Testis (tissue), 3 donors: ENCODE results near the gene FAAP24. TPM values are rescaled to one million over a fixed set of nuclear protein-coding genes. Genes with fewer than 3 reads are reported as not detected.
"Not testable (repeated sequence)": the region's sequence is repeated elsewhere in the genome, so short reads cannot be mapped to it uniquely, and the experiment has no call there.

Experiments
- DNase-seq: peaks from one replicate; pipeline ENCODE4 v3.0.0-alpha.2; 2019
- H3K27ac ChIP-seq, 2 donors: fragments of 200-600 bp; sonication (generic); one replicate each; pipeline ENCODE4 v1.5.1; 2019
- H3K27me3 ChIP-seq: fragments of 200-600 bp; sonication (generic); one replicate; pipeline ENCODE4 v1.5.1; 2019
- H3K36me3 ChIP-seq: fragments of 200-600 bp; sonication (generic); one replicate; pipeline ENCODE4 v1.5.1; 2017; ENCODE audit warnings: low read depth; ENCODE audit errors: missing control alignments
- H3K4me1 ChIP-seq: fragments of 200-600 bp; sonication (generic); one replicate; pipeline ENCODE4 v1.5.1; 2019
- H3K4me3 ChIP-seq, 2 donors: fragments of 200-600 bp; sonication (generic); one replicate each; pipeline ENCODE4 v1.5.1; 2017 to 2019
- H3K9me3 ChIP-seq: fragments of 200-600 bp; sonication (generic); one replicate; pipeline ENCODE4 v1.5.1; 2017
- POLR2A ChIP-seq: fragments of 450-650 bp; IDR thresholded peaks from one replicate; pipeline ENCODE4 v1.6.1; 2017; ENCODE audit warnings: antibody characterized with exemption, mild to moderate bottlenecking, moderate library complexity
- WGBS, 2 donors: methylation state at CpG; one replicate each; pipeline ENCODE4 v1.1.5; 2018; 5-methylcytosine and 5-hydroxymethylcytosine counted together
- intact Hi-C: fragments of 100-400 bp; cut with DNase I; formaldehyde crosslinking; loops from one replicate; pipeline ENCODE4 v1.15.1; 2023; ENCODE audit warnings: low total_unique reads
- polyA plus RNA-seq: library from polyadenylated mRNA; stranded (reverse); fragments of 350-450 nt; fragmentation: Illumina TruSeq; extraction: RNeasy Lipid Tissue Mini Kit (QIAGEN cat#74804); gene quantifications from one replicate; pipeline ENCODE4 v1.2.3, GENCODE V29; 2014; ENCODE audit warnings: low read depth, low replicate concordance; ENCODE audit not compliant: insufficient read depth
- total RNA-seq, 2 donors: library from RNA; depleted of rRNA; stranded (reverse); fragments of >200 nt; gene quantifications; one replicate each; pipeline ENCODE4 v1.2.3, GENCODE V29; 2016
- TF ChIP-seq, protein P1 (sequence below), 3 experiments: fragments of 450-650 bp in 2 of 3; fragments of 200-600 bp in 1 of 3; sonication (generic) in 1 of 3; IDR thresholded peaks; one replicate each; pipeline ENCODE4 v1.5.1; 2016 to 2019; ENCODE audit warnings: antibody characterized with exemption in 3 of 3, mild to moderate bottlenecking in 2 of 3, moderate library complexity in 1 of 3

FAAP24 gene
- total and polyA plus RNA-seq, 3 donors from 2014 or later: 5.5 to 15.8 (median 11.8) TPM

DNA sequence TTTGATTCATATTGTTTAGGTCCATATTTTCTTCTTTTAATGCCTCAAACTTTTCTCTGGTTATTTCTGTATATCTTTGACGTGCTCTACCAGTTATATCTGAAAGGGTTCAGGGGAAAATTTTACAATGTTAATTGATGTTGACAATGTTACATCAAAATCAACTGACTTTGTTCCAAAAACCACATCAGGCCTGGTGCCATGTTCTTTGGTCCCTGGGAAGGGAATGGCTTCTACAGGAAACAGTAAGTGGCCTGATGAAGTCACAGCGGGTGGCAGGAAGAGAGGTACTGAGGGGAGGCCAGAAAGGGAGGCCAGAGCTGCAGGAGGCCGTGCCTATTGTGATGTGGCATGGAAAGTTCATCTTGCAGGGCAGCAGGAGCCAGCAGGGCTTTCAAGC lies 38.5 kb upstream of the FAAP24 start:
- no peaks in the 10 kb centered on the region for H3K9me3 ChIP-seq
- H3K4me3 ChIP-seq: no peak overlapping the region
- no peaks in the 10 kb centered on the region for H3K4me1 ChIP-seq
- DNase-seq: no peak
- no peaks in the 10 kb centered on the region for H3K27me3 ChIP-seq
- 82 to 94% methylated on average over 3 of the region's 3 CpGs for WGBS, 2 donors
- TF ChIP-seq, protein P1, sequence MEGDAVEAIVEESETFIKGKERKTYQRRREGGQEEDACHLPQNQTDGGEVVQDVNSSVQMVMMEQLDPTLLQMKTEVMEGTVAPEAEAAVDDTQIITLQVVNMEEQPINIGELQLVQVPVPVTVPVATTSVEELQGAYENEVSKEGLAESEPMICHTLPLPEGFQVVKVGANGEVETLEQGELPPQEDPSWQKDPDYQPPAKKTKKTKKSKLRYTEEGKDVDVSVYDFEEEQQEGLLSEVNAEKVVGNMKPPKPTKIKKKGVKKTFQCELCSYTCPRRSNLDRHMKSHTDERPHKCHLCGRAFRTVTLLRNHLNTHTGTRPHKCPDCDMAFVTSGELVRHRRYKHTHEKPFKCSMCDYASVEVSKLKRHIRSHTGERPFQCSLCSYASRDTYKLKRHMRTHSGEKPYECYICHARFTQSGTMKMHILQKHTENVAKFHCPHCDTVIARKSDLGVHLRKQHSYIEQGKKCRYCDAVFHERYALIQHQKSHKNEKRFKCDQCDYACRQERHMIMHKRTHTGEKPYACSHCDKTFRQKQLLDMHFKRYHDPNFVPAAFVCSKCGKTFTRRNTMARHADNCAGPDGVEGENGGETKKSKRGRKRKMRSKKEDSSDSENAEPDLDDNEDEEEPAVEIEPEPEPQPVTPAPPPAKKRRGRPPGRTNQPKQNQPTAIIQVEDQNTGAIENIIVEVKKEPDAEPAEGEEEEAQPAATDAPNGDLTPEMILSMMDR (IDR thresholded peaks at IDR 0.05): no peak
- no peak for TF ChIP-seq POLR2A
- no peak overlapping the region for H3K27ac ChIP-seq
- intact Hi-C loops: no loop called here
- no peaks in the 10 kb centered on the region for H3K36me3 ChIP-seq

DNA sequence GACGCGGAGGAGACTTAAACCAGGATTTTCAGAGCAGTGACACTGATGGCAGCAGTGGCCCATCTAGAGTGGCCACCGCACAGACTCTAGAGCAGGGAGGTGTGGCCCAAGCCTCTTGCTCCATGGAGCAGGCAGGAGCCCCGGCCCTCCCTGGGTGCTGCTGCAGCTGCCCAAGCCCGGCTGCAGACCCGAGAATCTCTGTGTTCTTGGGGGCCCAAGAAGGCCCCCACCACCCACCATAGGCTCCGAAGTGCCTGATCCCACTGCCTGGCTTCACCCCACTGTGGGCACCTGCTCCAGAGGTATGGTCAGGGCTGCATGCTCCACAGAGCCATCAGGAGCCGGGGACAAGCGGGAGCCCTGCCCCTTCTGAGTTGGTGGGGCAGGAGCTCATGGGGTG lies 36.4 kb upstream of the FAAP24 start:
- 78 to 94% methylated on average over 3 to 9 of the region's 9 CpGs for WGBS, 2 donors
- no peaks in the 10 kb centered on the region for H3K9me3 ChIP-seq
- H3K27ac ChIP-seq: no peak overlapping the region
- TF ChIP-seq, protein P1 (IDR thresholded peaks at IDR 0.05): no peak
- no peak for TF ChIP-seq POLR2A
- H3K36me3 ChIP-seq: no peaks in the 10 kb centered on the region
- H3K27me3 ChIP-seq: no peaks in the 10 kb centered on the region
- DNase-seq: no peak
- H3K4me3 ChIP-seq: no peak overlapping the region
- H3K4me1 ChIP-seq: no peaks in the 10 kb centered on the region
- intact Hi-C loops: no loop called here

DNA sequence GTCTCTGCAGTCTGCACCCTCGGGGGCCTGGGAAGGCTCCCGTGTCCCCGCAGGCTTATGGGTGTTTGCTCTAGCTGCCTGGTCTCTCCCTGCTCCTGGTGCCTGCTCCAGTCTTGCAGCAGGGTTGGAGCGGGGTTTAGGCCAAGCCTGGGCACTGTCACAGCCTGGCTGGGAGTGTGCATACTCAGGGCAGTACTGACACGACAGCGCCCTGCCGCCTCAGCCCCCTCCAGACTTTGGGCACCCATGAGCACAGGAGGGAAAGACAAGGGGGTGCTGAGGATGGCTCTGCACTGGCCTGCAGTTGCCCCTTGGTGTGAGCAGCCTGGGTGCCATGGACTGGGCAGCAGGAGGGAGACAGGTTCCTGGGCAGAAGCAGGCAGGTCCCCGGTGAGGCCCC lies 36.0 kb upstream of the FAAP24 start:
- TF ChIP-seq, protein P1 (IDR thresholded peaks at IDR 0.05): no peak
- H3K27ac ChIP-seq: no peak overlapping the region
- no peaks in the 10 kb centered on the region for H3K4me1 ChIP-seq
- no peak overlapping the region for H3K4me3 ChIP-seq
- intact Hi-C loops: no loop called here
- H3K36me3 ChIP-seq: no peaks in the 10 kb centered on the region
- 97% methylated on average over 8 of the region's 8 CpGs; no CpG with 5 or more reads in 1 of the 2 donors for WGBS, 2 donors
- no peak for DNase-seq
- no peaks in the 10 kb centered on the region for H3K27me3 ChIP-seq
- no peaks in the 10 kb centered on the region for H3K9me3 ChIP-seq

DNA sequence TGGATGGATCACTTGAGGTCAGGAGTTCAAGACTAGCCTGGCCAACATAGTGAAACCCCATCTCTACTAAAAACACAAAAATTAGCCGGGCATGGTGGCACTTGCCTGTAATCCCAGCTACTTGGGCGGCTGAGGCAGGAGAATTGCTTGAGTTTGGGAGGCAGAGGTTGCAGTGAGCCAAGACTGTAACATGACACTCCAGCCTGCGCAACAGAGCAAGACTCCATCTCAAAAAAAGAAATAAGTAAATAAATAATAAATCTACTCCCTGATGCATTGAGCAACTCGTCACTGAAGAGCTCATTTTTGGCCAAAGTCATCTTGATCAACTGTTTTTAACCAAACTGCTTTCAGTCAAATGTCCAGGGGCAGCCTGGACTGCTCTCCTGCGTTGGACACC lies 30.8 kb upstream of the FAAP24 start:
- intact Hi-C loops: not testable (repeated sequence)
- WGBS, 2 donors: 97 to 98% methylated on average over 5 of the region's 5 CpGs

DNA sequence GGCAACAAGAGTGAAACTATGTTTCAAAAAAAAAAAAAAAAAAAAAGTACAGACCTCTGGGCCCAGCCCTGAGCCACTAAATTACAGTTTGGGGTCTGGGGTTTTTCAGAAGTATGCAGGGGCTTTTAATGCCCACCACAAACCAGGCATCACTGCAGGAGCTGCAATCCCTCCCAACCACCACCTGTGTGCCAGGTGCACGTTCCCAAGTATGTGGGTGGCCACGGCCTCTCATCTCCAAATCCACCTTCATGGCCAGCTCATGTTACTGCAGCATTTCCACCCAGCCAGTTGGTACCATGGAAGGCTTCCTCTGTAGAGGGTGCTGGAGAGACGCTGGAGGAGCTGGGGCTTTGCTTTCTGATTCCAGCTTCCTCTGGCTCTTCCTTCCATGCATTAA lies 26.8 kb upstream of the FAAP24 start:
- no peaks in the 10 kb centered on the region for H3K4me1 ChIP-seq
- no peaks in the 10 kb centered on the region for H3K27me3 ChIP-seq
- no peaks in the 10 kb centered on the region for H3K36me3 ChIP-seq
- no peak for DNase-seq
- no peaks in the 10 kb centered on the region for H3K9me3 ChIP-seq
- H3K27ac ChIP-seq: no peak overlapping the region
- 76 to 96% methylated on average over 3 of the region's 3 CpGs for WGBS, 2 donors
- H3K4me3 ChIP-seq: no peak overlapping the region
- intact Hi-C loops: no loop called here
- TF ChIP-seq, protein P1 (IDR thresholded peaks at IDR 0.05): no peak
- TF ChIP-seq POLR2A: no peak

More for the DNA sequence above, 30.8 kb upstream of the FAAP24 start:
- not testable (repeated sequence) for H3K27ac ChIP-seq, H3K36me3 ChIP-seq, H3K4me1 ChIP-seq, H3K4me3 ChIP-seq, H3K27me3 ChIP-seq, DNase-seq, H3K9me3 ChIP-seq
